Mesodermal cell (in vitro differentiated cells): Measurements from ENCODE around the gene KRT23.

ENCODE experiments used
- H3K27ac ChIP-seq: 2 replicates; pipeline ENCODE4 v1.7.0; 2013; ENCODE audit warnings: mild to moderate bottlenecking, low read depth, low read length, moderate library complexity; ENCODE audit not compliant: severe bottlenecking
- H3K36me3 ChIP-seq: 2 replicates; pipeline ENCODE4 v1.7.1; 2013; ENCODE audit warnings: mild to moderate bottlenecking, low read length, moderate library complexity; ENCODE audit not compliant: control insufficient read depth, insufficient read depth
- H3K4me1 ChIP-seq: one replicate; pipeline ENCODE4 v1.7.1; 2013; ENCODE audit warnings: mild to moderate bottlenecking, low read length; ENCODE audit not compliant: insufficient read depth, control insufficient read depth, poor library complexity, severe bottlenecking
- H3K4me3 ChIP-seq: 2 replicates; pipeline ENCODE4 v1.7.0; 2013; ENCODE audit warnings: low read length, control low read depth, mild to moderate bottlenecking; ENCODE audit not compliant: insufficient read depth, poor library complexity, severe bottlenecking; ENCODE audit errors: extremely low read depth
- H3K9me3 ChIP-seq: 2 replicates; pipeline ENCODE4 v1.7.1; 2013; ENCODE audit warnings: mild to moderate bottlenecking, low read length, moderate library complexity; ENCODE audit not compliant: control insufficient read depth
- WGBS, 2 experiments: methylation state at CpG; one replicate each; pipeline ENCODE4 v1.1.5; 2013; ENCODE audit warnings: missing lambda C conversion rate in 2 of 2; ENCODE audit not compliant: insufficient coverage in 2 of 2; 5-methylcytosine and 5-hydroxymethylcytosine counted together

The KRT23 gene

DNA sequence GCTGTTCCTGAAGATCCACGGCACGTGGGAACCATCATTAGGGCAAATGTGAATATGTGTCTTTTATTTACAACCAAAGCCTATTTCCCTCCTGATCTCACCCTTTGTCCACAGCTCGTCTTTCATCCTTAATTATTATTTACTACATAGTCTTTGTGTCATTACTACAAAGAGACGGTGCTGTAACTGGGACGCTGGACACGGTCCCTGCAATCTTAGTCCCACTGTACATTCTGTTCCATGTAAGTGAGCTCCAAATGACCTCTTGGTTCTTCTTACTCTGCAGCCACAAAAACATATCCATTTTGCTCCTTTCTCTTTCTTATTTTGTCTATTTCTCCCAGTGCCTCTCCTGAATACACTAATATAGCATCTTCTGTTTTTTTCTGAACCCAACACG, 12.7 kb upstream of the KRT23 start:
- WGBS, 2 experiments: 80 to 100% methylated on average over 2 to 4 of the region's 7 CpGs
- no peak overlapping the region for H3K4me3 ChIP-seq
- no peaks in the 10 kb centered on the region for H3K4me1 ChIP-seq
- H3K9me3 ChIP-seq: no peaks in the 10 kb centered on the region
- H3K27ac ChIP-seq: no peak overlapping the region
- H3K36me3 ChIP-seq: no peaks in the 10 kb centered on the region

DNA sequence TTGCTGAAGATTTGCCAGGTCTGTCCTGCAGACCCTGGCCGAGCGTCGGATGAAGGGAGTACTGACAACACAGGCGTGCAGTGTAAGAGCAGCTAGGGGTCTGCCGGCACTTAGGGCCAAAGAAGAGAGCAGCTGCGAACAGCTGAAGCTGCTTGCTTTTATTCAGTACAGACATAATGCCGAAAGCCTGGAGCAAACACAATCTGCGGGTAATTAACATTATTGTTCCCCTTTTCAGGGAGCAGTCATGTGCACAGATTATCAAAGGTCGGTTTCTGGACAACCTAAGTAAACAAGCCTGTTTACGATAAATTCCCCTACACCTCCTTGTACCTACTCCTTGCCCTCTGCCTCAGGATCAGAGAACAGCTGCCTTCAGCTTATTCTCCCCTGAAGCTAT, 12.0 kb upstream of the KRT23 start:
- H3K27ac ChIP-seq: no peak overlapping the region
- H3K4me1 ChIP-seq: no peaks in the 10 kb centered on the region
- no peaks in the 10 kb centered on the region for H3K9me3 ChIP-seq
- no peaks in the 10 kb centered on the region for H3K36me3 ChIP-seq
- H3K4me3 ChIP-seq: no peak overlapping the region
- WGBS, 2 experiments: 79 to 93% methylated on average over 9 to 10 of the region's 10 CpGs

- 86 to 89% methylated on average over 1 of the region's 2 CpGs for WGBS, 2 experiments
- no peak overlapping the region for H3K27ac ChIP-seq
Observed at GRCh38 chr17:40947929-40948328, 10.5 kb upstream of the KRT23 start.

GRCh38 chr17:40945414-40945813, 8.0 kb upstream of the KRT23 start:
- WGBS, 2 experiments: 94 to 95% methylated on average over 5 to 6 of the region's 6 CpGs
- H3K27ac ChIP-seq: no peak overlapping the region
- no peaks in the 10 kb centered on the region for H3K9me3 ChIP-seq
- H3K4me1 ChIP-seq: no peaks in the 10 kb centered on the region
- no peaks in the 10 kb centered on the region for H3K36me3 ChIP-seq
- no peak overlapping the region for H3K4me3 ChIP-seq

More at GRCh38 chr17:40947929-40948328, 10.5 kb upstream of the KRT23 start:
- no peaks in the 10 kb centered on the region for H3K4me1 ChIP-seq
- H3K4me3 ChIP-seq: no peak overlapping the region
- no peaks in the 10 kb centered on the region for H3K36me3 ChIP-seq
- H3K9me3 ChIP-seq: no peaks in the 10 kb centered on the region

- WGBS, 2 experiments: no CpG with 5 or more reads among the region's 1 CpG
- Histone ChIP-seq H3K4me3 (no peak overlapping the region), H3K4me1 (no peaks in the 10 kb centered on the region), H3K27ac (peak overlapping the region; percentile 16), H3K36me3 (no peaks in the 10 kb centered on the region), H3K9me3 (no peaks in the 10 kb centered on the region)
Observed at GRCh38 chr17:40944531-40944930, 7.1 kb upstream of the KRT23 start.

DNA sequence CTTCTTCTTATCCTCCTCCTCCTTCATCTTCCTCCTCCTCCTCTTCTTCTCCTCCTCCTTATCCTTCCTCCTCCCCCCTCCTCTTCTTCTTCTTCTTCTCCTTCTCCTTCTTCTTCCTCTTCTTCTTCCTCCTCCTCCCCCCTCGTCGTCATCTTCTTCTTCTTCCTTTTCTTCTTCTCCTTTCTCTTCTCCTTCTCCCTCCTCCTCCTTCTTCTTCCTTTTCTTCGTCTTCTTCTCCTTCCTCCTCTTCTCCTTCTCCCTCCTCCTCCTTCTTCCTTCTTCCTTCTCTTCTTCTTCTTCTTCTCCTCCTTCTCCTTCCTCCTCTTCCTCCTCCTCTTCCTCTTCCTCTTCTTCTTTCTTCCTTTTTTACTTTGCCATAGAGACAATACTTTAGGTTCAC, 5.1 kb upstream of the KRT23 start:
- no peaks in the 10 kb centered on the region for H3K36me3 ChIP-seq
- H3K27ac ChIP-seq: no peak overlapping the region
- no peaks in the 10 kb centered on the region for H3K9me3 ChIP-seq
- H3K4me1 ChIP-seq: no peaks in the 10 kb centered on the region
- H3K4me3 ChIP-seq: no peak overlapping the region
- 85 to 87% methylated on average over 3 of the region's 3 CpGs for WGBS, 2 experiments

DNA sequence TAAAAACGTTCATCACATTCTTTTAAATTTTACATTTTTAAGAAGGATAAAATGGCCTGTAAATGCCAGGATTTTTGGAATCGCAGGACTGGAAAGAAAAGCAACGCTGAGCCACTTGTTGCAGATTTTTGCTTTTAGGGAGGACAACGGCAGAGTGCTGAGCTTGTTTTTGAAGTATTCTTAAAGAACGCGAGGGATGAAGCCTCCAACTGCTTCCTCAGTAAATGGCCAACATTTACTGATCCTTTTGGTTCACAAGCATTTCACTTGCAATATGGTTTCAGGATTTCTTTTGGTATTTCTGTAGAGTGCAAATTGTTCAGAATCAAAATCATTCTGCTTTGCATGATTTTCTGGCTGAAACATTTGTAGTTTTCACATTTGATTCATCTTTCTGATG, 2.8 kb upstream of the KRT23 start:
- 91 to 94% methylated on average over 5 of the region's 6 CpGs for WGBS, 2 experiments
- H3K4me3 ChIP-seq: no peak overlapping the region
- H3K36me3 ChIP-seq: no peaks in the 10 kb centered on the region
- H3K4me1 ChIP-seq: peaks cover 4% of the 10 kb centered on the region
- H3K9me3 ChIP-seq: no peaks in the 10 kb centered on the region
- H3K27ac ChIP-seq: no peak overlapping the region

DNA sequence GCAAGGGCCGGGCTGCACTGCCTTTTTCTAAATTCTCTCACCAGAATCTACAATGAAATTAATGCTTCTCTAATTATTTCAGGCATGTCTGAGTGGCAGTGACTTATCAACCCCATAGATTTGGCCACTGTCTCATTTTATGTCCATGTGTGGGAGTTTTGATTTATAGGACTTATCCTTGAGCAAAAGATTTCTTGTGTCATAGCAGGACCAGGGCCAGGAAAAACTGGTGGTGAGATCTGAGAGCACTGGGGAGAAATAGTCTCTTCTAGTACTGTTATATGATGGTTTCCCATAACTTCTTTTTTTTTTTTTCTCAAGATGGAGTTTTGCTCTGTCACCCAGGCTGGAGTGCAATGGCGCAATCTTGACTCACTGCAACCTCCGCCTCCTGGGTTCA, 1.5 kb upstream of the KRT23 start:
- no peak overlapping the region for H3K27ac ChIP-seq
- H3K9me3 ChIP-seq: no peaks in the 10 kb centered on the region
- 100% methylated on average over 1 of the region's 3 CpGs; no CpG with 5 or more reads in 1 of the 2 experiments for WGBS, 2 experiments
- no peak overlapping the region for H3K4me3 ChIP-seq
- no peaks in the 10 kb centered on the region for H3K36me3 ChIP-seq
- H3K4me1 ChIP-seq: peaks cover 4% of the 10 kb centered on the region

GRCh38 chr17:40936976-40937375, 470 bp downstream of the KRT23 start:
- no peak overlapping the region for H3K4me3 ChIP-seq
- H3K27ac ChIP-seq: no peak overlapping the region
- no peaks in the 10 kb centered on the region for H3K9me3 ChIP-seq
- H3K4me1 ChIP-seq: peaks cover 4% of the 10 kb centered on the region
- 80% methylated on average over 1 of the region's 5 CpGs; no CpG with 5 or more reads in 1 of the 2 experiments for WGBS, 2 experiments
- no peaks in the 10 kb centered on the region for H3K36me3 ChIP-seq

DNA sequence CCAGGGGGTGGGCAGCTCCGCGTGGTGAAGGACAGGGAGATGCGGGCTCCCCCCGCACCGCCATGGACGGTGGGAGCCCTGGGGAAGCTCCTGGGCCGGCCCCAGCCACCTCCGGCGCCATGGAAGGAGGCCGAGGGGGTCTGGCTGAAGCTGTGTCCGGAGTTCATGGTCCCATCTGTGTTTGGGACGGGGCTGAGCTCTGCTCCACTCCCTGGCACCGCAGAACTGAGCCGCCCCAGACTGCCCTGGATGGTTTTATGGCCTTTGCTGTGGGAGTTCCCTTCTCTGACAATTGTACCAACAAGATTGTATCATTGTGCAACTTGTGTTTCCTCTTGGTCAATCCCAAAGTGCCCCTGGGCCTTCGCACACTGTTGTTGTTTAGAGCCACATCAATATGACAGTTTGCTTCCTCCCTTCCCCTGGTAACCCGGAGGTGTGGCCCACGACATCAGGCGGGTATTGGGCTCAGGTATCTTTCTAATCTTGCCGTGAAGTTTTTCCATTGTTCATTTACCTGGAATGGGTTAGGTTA, 942 bp downstream of the KRT23 start:
- Histone ChIP-seq H3K4me3 (no peak overlapping the region), H3K36me3 (no peaks in the 10 kb centered on the region), H3K4me1 (peaks cover 4% of the 10 kb centered on the region), H3K9me3 (no peaks in the 10 kb centered on the region), H3K27ac (no peak overlapping the region)
- WGBS, 2 experiments: 92% methylated on average over 16 to 17 of the region's 19 CpGs

DNA sequence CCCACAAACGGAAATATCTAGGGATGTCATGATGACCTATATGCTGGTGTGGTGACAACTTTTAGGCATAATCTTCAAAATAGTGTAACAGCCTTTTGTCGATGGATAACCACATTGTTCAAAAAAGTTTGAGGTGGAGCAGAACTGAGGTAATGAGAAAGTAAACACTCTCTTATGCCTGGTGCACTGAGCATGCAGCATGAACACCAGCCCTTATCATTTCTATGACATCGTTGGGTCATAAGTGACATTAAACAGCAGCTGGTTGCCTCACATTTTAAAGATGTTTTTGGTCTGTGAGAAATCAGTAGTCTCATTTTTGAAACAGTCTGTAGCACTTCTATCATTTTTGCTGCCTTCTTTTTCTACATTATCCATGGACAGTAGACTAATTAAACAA, 1.8 kb downstream of the KRT23 start:
- H3K9me3 ChIP-seq: no peaks in the 10 kb centered on the region
- 100% methylated on average over 1 to 3 of the region's 3 CpGs for WGBS, 2 experiments
- no peaks in the 10 kb centered on the region for H3K36me3 ChIP-seq
- H3K27ac ChIP-seq: no peak overlapping the region
- H3K4me1 ChIP-seq: peaks cover 4% of the 10 kb centered on the region
- no peak overlapping the region for H3K4me3 ChIP-seq
